Bronchus fibroblast of lung (primary cell): ENCODE measurements around the gene ABHD16A. TPM values are rescaled to one million over a fixed set of nuclear protein-coding genes. Genes with fewer than 3 reads are reported as not detected.

Source experiments
- total RNA-seq: library from RNA; depleted of rRNA; stranded (reverse); fragments of >200 nt; gene quantifications from 2 replicates; pipeline ENCODE4 v1.2.3, GENCODE V29; 2015

Gene ABHD16A
- 23.5 and 25.1 TPM in 2 replicates for total RNA-seq

GRCh38 chr6:31702819-31703716 is at the start of gene ABHD16A:
Gene ABHD16A, minus strand, starts transcription at chr6:31703324. Its CDS starts 43 bp downstream, at chr6:31703281.

GRCh38 chr6:31739639-31740396 is 36.7 kb upstream of the ABHD16A start, which contains the start of gene MSH5:
Gene MSH5, plus strand, starts transcription at chr6:31740005. Its CDS starts 462 bp downstream, at chr6:31740467.

GRCh38 chr6:31736021-31736767 is 33.1 kb upstream of the ABHD16A start, which contains the start of gene CLIC1:
Gene CLIC1, minus strand, starts transcription at chr6:31736530. Its CDS starts 230 bp downstream, at chr6:31736300.

GRCh38 chr6:31728767-31729514 is 25.8 kb upstream of the ABHD16A start, which contains the start of gene DDAH2:
Gene DDAH2, minus strand, starts transcription at chr6:31729299. Its CDS starts 138 bp downstream, at chr6:31729161.

GRCh38 chr6:31723245-31723979 is 20.3 kb upstream of the ABHD16A start, which contains the start of gene MPIG6B:
Gene MPIG6B, plus strand, starts transcription at chr6:31723373. Its CDS starts 11 bp downstream, at chr6:31723384.

GRCh38 chr6:31721351-31722020 is 18.4 kb upstream of the ABHD16A start, which contains the start of gene LY6G6C:
Gene LY6G6C, minus strand, starts transcription at chr6:31721746. Its CDS starts 67 bp downstream, at chr6:31721679.

GRCh38 chr6:31715022-31715958 is 12.2 kb upstream of the ABHD16A start, which contains the start of gene LY6G6D:
Gene LY6G6D, plus strand, starts transcription at chr6:31715348. Its CDS starts 8 bp downstream, at chr6:31715356.

GRCh38 chr6:31706599-31706998 is 3.5 kb upstream of the ABHD16A start, which contains the start of gene LY6G6F:
Gene LY6G6F, plus strand, starts transcription at chr6:31706866. Its CDS starts 41 bp downstream, at chr6:31706907.

GRCh38 chr6:31680226-31681134 is 22.6 kb downstream of the ABHD16A start, which contains the start of gene LY6G5C:
Gene LY6G5C, minus strand, starts transcription at chr6:31681067. Its CDS starts 694 bp downstream, at chr6:31680373.

GRCh38 chr6:31669676-31670075 is 33.4 kb downstream of the ABHD16A start, which contains the start of gene LY6G5B:
Gene LY6G5B, plus strand, starts transcription at chr6:31669976. Its CDS starts 975 bp downstream, at chr6:31670951.

GRCh38 chr6:31665501-31666336 is 37.4 kb downstream of the ABHD16A start, which contains the start of gene CSNK2B:
Gene CSNK2B, plus strand, starts transcription at chr6:31666080. Its CDS starts 752 bp downstream, at chr6:31666832.

GRCh38 chr6:31664790-31665500 is 38.2 kb downstream of the ABHD16A start, which contains the start of gene GPANK1:
Gene GPANK1, minus strand, starts transcription at chr6:31664997. Its CDS starts 519 bp downstream, at chr6:31664478.

GRCh38 chr6:31660381-31661261 is 42.5 kb downstream of the ABHD16A start, which contains the start of gene C6orf47:
Gene C6orf47, minus strand, starts transcription at chr6:31660778. Its CDS starts 831 bp downstream, at chr6:31659947.

